Prostate gland (tissue), 2 donors: ENCODE measurements around the gene LPAR5. TPM values are rescaled to one million over a fixed set of nuclear protein-coding genes. Genes with fewer than 3 reads are reported as not detected.

Experiments used
- DNase-seq: peaks from one replicate; pipeline ENCODE4 v3.0.0-alpha.2; 2019; ENCODE audit warnings: low spot score
- H3K27ac ChIP-seq, 2 donors: fragments of 200-600 bp; sonication (generic); 2 replicates each; pipeline ENCODE4 v1.5.1; 2017 to 2019
- H3K27me3 ChIP-seq: fragments of 200-600 bp; sonication (generic); replicated peaks from 2 replicates; pipeline ENCODE4 v1.5.1; 2019; ENCODE audit not compliant: insufficient read depth
- H3K36me3 ChIP-seq, 2 donors: fragments of 200-600 bp; sonication (generic); 1 replicate in 1 of 2; 2 replicates in 1 of 2; pipeline versions ENCODE4 v1.5.1 to v1.8.1; 2017 to 2019
- H3K4me1 ChIP-seq: fragments of 200-600 bp; sonication (generic); replicated peaks from 2 replicates; pipeline ENCODE4 v1.5.1; 2019
- H3K4me3 ChIP-seq, 2 donors: fragments of 200-600 bp; sonication (generic); 2 replicates each; pipeline ENCODE4 v1.5.1; 2017 to 2019
- H3K9me3 ChIP-seq: fragments of 200-600 bp; sonication (generic); 2 replicates; pipeline ENCODE4 v1.5.1; 2017
- POLR2A ChIP-seq: fragments of 450-650 bp; IDR thresholded peaks from one replicate; pipeline ENCODE4 v1.6.1; 2016; ENCODE audit warnings: antibody characterized with exemption, mild to moderate bottlenecking
- POLR2AphosphoS5 ChIP-seq: sonication (generic); formaldehyde crosslinking; IDR thresholded peaks from one replicate; pipeline ENCODE4 v1.6.1; 2017; ENCODE audit warnings: antibody characterized with exemption
- WGBS: methylation state at CpG from one replicate; pipeline ENCODE4 v1.1.5; 2018; 5-methylcytosine and 5-hydroxymethylcytosine counted together
- intact Hi-C: fragments of 100-400 bp; cut with DNase I; formaldehyde crosslinking; loops from one replicate; pipeline ENCODE4 v1.14.2; 2022
- total RNA-seq, 2 donors: library from RNA; depleted of rRNA; stranded (reverse); fragments of >200 nt; gene quantifications; one replicate each; pipeline ENCODE4 v1.1.0, GENCODE V29; 2016
- TF ChIP-seq, protein P1 (sequence below), 4 experiments: fragments of 200-600 bp in 2 of 4; fragments of 450-650 bp in 2 of 4; sonication (generic) in 2 of 4; IDR thresholded peaks; 1 replicate in 3 of 4; 2 replicates in 1 of 4; pipeline ENCODE4 v1.5.1; 2016 to 2019; ENCODE audit warnings: antibody characterized with exemption in 4 of 4, mild to moderate bottlenecking in 2 of 4, moderate library complexity in 2 of 4

Gene LPAR5
- total RNA-seq, 2 donors from 2014 or later = 0.59 to 1.9 TPM

DNA sequence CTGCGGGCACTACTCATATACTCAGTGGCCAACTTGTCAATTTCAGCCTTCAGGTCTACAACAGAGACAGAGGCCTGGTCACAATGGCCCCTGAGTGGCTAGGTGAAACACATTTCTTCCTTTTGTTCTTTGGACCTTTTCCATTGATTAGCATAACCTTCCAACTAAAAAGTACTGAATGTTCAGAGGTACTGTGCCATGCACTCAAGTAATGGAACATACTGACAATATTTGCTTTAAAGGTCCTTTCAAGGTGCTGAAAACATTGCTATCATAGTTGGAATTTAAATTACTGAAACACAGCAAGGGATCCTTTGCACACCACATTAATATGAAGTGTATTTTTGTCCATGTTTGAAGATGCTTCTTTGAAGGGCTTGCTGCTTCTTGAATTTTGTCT is 17.6 kb upstream of the LPAR5 start:
- no peak for DNase-seq
- Histone ChIP-seq H3K9me3 (no peaks in the 10 kb centered on the region), H3K4me3 (no peak overlapping the region), H3K4me1 (no peaks in the 10 kb centered on the region), H3K27ac (no peak overlapping the region), H3K36me3 (peaks cover 0 to 15% of the 10 kb centered on the region in 2 donors), H3K27me3 (no peaks in the 10 kb centered on the region)
- TF ChIP-seq, protein P1, sequence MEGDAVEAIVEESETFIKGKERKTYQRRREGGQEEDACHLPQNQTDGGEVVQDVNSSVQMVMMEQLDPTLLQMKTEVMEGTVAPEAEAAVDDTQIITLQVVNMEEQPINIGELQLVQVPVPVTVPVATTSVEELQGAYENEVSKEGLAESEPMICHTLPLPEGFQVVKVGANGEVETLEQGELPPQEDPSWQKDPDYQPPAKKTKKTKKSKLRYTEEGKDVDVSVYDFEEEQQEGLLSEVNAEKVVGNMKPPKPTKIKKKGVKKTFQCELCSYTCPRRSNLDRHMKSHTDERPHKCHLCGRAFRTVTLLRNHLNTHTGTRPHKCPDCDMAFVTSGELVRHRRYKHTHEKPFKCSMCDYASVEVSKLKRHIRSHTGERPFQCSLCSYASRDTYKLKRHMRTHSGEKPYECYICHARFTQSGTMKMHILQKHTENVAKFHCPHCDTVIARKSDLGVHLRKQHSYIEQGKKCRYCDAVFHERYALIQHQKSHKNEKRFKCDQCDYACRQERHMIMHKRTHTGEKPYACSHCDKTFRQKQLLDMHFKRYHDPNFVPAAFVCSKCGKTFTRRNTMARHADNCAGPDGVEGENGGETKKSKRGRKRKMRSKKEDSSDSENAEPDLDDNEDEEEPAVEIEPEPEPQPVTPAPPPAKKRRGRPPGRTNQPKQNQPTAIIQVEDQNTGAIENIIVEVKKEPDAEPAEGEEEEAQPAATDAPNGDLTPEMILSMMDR (IDR thresholded peaks at IDR 0.05) = no peak
- no peak for TF ChIP-seq POLR2A
- TF ChIP-seq POLR2AphosphoS5 = no peak
- 100% methylated on average over 1 of the region's 1 CpG for WGBS
- intact Hi-C loops = no loop called here

DNA sequence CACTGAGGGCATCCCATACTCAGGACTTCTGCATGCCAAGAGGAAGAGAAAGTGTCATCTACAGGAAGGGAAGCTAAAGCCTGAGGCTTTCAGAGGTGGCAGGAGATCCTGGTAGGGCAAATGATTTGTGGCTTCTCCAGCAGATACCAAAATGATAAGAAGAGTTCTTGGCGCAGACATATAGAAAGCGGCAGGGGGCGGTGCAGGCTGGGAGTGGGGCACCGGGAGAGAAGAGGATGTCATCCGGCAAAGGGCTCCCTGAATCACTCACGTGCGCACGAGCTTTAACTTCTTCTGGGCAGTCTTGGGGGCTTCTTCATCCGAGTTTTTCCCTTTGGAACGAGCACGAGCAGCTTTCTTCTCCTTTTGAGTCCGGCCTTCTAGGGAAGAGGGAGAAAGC is 16.6 kb upstream of the LPAR5 start:
- Histone ChIP-seq H3K9me3 (no peaks in the 10 kb centered on the region), H3K36me3 (peaks cover 0 to 15% of the 10 kb centered on the region in 2 donors), H3K4me1 (no peaks in the 10 kb centered on the region), H3K4me3 (no peak overlapping the region), H3K27me3 (no peaks in the 10 kb centered on the region), H3K27ac (no peak overlapping the region)
- TF ChIP-seq, protein P1 (IDR thresholded peaks at IDR 0.05) = no peak
- no peak for DNase-seq
- 87% methylated on average over 12 of the region's 12 CpGs for WGBS
- intact Hi-C loops = no loop called here

DNA sequence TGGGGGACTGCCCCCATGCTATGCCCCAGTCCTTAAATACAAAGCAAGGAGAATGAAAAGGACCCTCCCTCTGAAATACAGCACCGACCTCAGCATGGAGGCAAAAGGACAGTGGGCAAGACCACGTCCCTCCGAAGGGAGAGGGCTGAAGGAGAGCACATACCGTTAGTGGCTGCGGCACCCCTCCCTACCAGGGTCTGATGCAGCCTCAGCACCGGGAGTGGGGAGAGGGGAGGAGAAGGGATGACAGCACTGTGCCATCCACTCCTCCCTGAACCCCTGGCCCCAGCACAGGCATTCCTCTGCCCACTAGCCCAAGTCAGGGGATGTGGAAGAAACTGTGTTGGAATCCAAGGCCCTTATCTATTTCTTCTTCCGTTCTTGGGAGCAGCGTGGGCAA is 15.1 kb upstream of the LPAR5 start:
- no peaks in the 10 kb centered on the region for H3K27me3 ChIP-seq
- H3K4me1 ChIP-seq = no peaks in the 10 kb centered on the region
- 85% methylated on average over 8 of the region's 8 CpGs for WGBS
- intact Hi-C loops = no loop called here
- no peak overlapping the region for H3K4me3 ChIP-seq
- TF ChIP-seq, protein P1 (IDR thresholded peaks at IDR 0.05) = no peak
- TF ChIP-seq POLR2AphosphoS5 = no peak
- H3K27ac ChIP-seq = no peak overlapping the region
- H3K9me3 ChIP-seq = no peaks in the 10 kb centered on the region
- peaks cover 0 to 8% of the 10 kb centered on the region in 2 donors for H3K36me3 ChIP-seq
- DNase-seq = no peak

DNA sequence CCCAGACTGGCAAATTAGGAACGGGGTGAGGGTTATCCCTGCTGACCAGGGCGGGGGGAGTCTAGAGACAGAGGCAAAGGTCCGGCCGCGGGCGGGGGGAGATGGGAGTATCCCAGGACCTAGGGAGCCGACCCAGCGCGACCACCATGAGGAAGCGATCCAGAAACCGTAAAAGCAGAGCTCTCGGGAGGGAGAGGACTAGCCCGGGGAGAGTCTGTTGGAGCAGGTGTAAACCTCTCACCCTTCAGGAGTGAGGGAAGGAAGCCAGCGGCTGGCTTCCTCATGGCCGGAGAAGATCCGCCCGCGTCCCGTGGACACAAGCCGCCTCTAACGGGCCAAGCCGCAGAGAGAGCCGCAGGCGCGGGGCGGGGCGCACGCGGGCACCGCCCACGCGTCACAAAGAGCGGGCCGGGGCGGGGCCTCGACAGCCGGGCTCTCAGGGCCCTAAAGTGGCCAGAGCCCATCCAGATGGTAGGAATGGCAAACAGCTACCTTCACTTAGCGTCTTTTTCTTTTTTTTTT is 11.4 kb upstream of the LPAR5 start, which contains the start of gene ACRBP:
Gene ACRBP (minus strand): TSS at position 350 of the 522 bp plus-strand sequence. CDS start 66 bp downstream, at position 284.
- Histone ChIP-seq H3K4me1 (no peaks in the 10 kb centered on the region), H3K27me3 (no peaks in the 10 kb centered on the region), H3K4me3 (peak within 1 kb of the TSS; percentile 17 to 24), H3K36me3 (peaks cover 0 to 4% of the 10 kb centered on the region in 2 donors), H3K9me3 (no peaks in the 10 kb centered on the region), H3K27ac (no peak within 1 kb of the TSS)
- TF ChIP-seq POLR2AphosphoS5 (peak; percentile 37), POLR2A (peak; percentile 28)
- TF ChIP-seq, protein P1 (IDR thresholded peaks at IDR 0.05) = no peak
- 12% methylated on average over 38 of the region's 38 CpGs for WGBS
- DNase-seq = peak; percentile 53
- intact Hi-C loops = no loop called here

DNA sequence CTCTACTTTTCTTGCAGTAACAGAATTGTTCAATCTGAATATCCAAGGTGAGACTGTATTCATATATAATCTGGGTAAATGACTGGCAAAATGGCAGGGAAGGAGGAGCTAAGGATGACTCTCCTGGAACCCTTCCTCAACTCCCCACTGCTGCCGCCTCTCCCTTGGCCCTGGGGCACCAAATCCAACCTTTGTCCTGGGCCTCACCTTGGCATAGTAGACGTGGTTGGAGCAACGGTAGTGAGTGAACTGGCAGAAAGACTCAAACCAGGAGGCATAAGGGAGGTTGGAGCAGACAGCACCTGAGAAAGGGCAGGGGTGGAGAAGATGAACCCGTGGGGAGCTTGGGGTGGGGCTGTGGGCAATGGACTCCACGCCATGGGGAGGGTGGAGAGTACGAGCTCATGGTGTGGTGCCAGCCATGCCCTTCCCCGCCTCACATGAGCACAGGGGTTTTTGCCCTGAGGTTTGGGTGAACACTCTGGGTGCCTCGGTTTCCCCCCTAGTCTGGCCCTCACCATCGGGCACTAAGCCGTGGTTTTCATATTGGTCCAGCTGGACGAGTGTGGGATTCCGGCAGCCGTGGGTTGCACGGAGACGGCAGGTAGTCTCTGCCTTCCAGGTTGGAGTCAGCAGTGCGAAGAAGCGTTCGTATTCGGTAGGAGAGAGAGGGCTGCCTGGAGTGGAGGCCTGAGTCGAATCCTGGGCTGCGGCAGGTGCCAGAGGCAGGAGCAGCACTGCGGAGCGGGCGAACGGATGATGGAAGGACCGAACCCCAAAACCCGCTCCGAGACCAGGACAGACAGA is 10.7 kb upstream of the LPAR5 start:
- Histone ChIP-seq H3K9me3 (no peaks in the 10 kb centered on the region), H3K27me3 (no peaks in the 10 kb centered on the region), H3K4me1 (no peaks in the 10 kb centered on the region), H3K27ac (no peak overlapping the region), H3K4me3 (peak overlapping the region; percentile 17 to 24), H3K36me3 (no peaks in the 10 kb centered on the region)
- TF ChIP-seq POLR2A = no peak
- TF ChIP-seq, protein P1 (IDR thresholded peaks at IDR 0.05) = no peak
- no peak for TF ChIP-seq POLR2AphosphoS5
- no peak for DNase-seq
- WGBS = 85% methylated on average over 28 of the region's 28 CpGs
- intact Hi-C loops = no loop called here
